MCF 10A (cell line): ENCODE measurements around the gene HAVCR2. TPM values are rescaled to one million over a fixed set of nuclear protein-coding genes. Genes with fewer than 3 reads are reported as not detected.

Experiments
- BruUV-seq: library from RNA; stranded (reverse); fragments of 400-500 nt; replicated peaks from 2 replicates; lab custom pipeline; 2021; lab: Mats Ljungman, UMichigan
- CTCF ChIA-PET: fragments of 300-600 bp; sonication (Branson Sonifier 250); formaldehyde crosslinking; extraction: SDS; loops from one replicate; lab custom pipeline; 2021; ENCODE audit warnings: antibody characterized with exemption, inconsistent platforms; lab: Yijun Ruan, JAX
- POLR2A ChIA-PET: fragments of 300-600, 350-650 bp; sonication (Branson Sonifier 250); formaldehyde crosslinking; extraction: SDS; loops from one replicate; lab custom pipeline; 2020; ENCODE audit warnings: antibody characterized with exemption, inconsistent platforms; lab: Yijun Ruan, JAX
- DNase-seq: peaks from one replicate; pipeline ENCODE4 v3.0.0-alpha.2; 2018; ENCODE audit not compliant: unreplicated experiment
- H3K27ac Mint-ChIP-seq: one replicate; pipeline ENCODE4 v1.8.0; 2022; ENCODE audit warnings: mild to moderate bottlenecking, low read depth, mixed read lengths; ENCODE audit not compliant: unreplicated experiment
- H3K27me3 Mint-ChIP-seq: one replicate; pipeline ENCODE4 v1.8.0; 2022; ENCODE audit warnings: mixed read lengths; ENCODE audit not compliant: insufficient read depth, unreplicated experiment
- H3K36me3 Mint-ChIP-seq: one replicate; pipeline ENCODE4 v1.8.0; 2022; ENCODE audit warnings: mild to moderate bottlenecking, moderate library complexity, mixed read lengths; ENCODE audit not compliant: insufficient read depth, unreplicated experiment
- H3K4me1 Mint-ChIP-seq: one replicate; pipeline ENCODE4 v1.8.0; 2022; ENCODE audit warnings: mixed read lengths; ENCODE audit not compliant: insufficient read depth, unreplicated experiment
- H3K4me3 Mint-ChIP-seq: one replicate; pipeline ENCODE4 v1.8.0; 2022; ENCODE audit warnings: mild to moderate bottlenecking, moderate library complexity, mixed read lengths; ENCODE audit not compliant: unreplicated experiment
- H3K9me3 Mint-ChIP-seq: one replicate; pipeline ENCODE4 v1.8.0; 2022; ENCODE audit warnings: mixed read lengths; ENCODE audit not compliant: unreplicated experiment
- CTCF ChIP-seq: fragments of 200-600 bp; IDR thresholded peaks from one replicate; pipeline ENCODE4 v1.8.0; 2022; ENCODE audit warnings: antibody characterized with exemption, mild to moderate bottlenecking; ENCODE audit not compliant: unreplicated experiment
- intact Hi-C: fragments of 100-400 bp; cut with micrococcal nuclease; formaldehyde crosslinking; loops from 2 replicates; pipeline ENCODE4 v1.14.1; 2022
- total RNA-seq: library from RNA; stranded (reverse); gene quantifications from 2 replicates; pipeline ENCODE4 v1.2.3, GENCODE V29; 2022

Gene HAVCR2
- total RNA-seq, 1 experiment from 2014 or later = not detected

GRCh38 chr5:157069949-157070348 lies 38.9 kb downstream of the HAVCR2 start:
- no peak for TF ChIP-seq CTCF
- Mint-ChIP-seq H3K27ac (no peak overlapping the region), H3K4me3 (no peak overlapping the region), H3K27me3 (no peaks in the 10 kb centered on the region), H3K9me3 (no peaks in the 10 kb centered on the region), H3K4me1 (peaks cover 11% of the 10 kb centered on the region), H3K36me3 (peaks cover 2% of the 10 kb centered on the region)
- no TSS peak for BruUV-seq
- ChIA-PET POLR2A (no interaction called here), CTCF (interaction anchor here (0.6 kb wide), 1 partner anchor 152 kb away, joined by 8 read pairs; no protein-coding TSS in a partner anchor)
- no peak for DNase-seq
- intact Hi-C loops = no loop called here

GRCh38 chr5:157068785-157069184 lies 40.1 kb downstream of the HAVCR2 start:
- no TSS peak for BruUV-seq
- intact Hi-C loops = no loop called here
- Mint-ChIP-seq H3K4me3 (no peak overlapping the region), H3K27ac (no peak overlapping the region), H3K9me3 (no peaks in the 10 kb centered on the region), H3K27me3 (no peaks in the 10 kb centered on the region), H3K36me3 (peaks cover 6% of the 10 kb centered on the region), H3K4me1 (peaks cover 11% of the 10 kb centered on the region)
- DNase-seq = no peak
- TF ChIP-seq CTCF = no peak
- CTCF ChIA-PET = no interaction called here
- POLR2A ChIA-PET = no interaction called here

GRCh38 chr5:157068339-157068738 lies 40.5 kb downstream of the HAVCR2 start:
- no peak for TF ChIP-seq CTCF
- Mint-ChIP-seq H3K9me3 (no peaks in the 10 kb centered on the region), H3K36me3 (peaks cover 6% of the 10 kb centered on the region), H3K27me3 (no peaks in the 10 kb centered on the region), H3K27ac (no peak overlapping the region), H3K4me1 (peaks cover 10% of the 10 kb centered on the region), H3K4me3 (no peak overlapping the region)
- BruUV-seq = no TSS peak
- intact Hi-C loops = no loop called here
- POLR2A ChIA-PET = no interaction called here
- CTCF ChIA-PET = no interaction called here
- no peak for DNase-seq

- H3K27ac Mint-ChIP-seq = no peak overlapping the region
- no TSS peak for BruUV-seq
These were observed 41.8 kb downstream of the HAVCR2 start for GRCh38 chr5:157067005-157067404.

More at GRCh38 chr5:157067005-157067404, 41.8 kb downstream of the HAVCR2 start:
- no peaks in the 10 kb centered on the region for H3K4me1 Mint-ChIP-seq
- H3K27me3 Mint-ChIP-seq = no peaks in the 10 kb centered on the region
- intact Hi-C loops = no loop called here
- ChIA-PET POLR2A (no interaction called here), CTCF (no interaction called here)
- no peak for TF ChIP-seq CTCF
- no peaks in the 10 kb centered on the region for H3K9me3 Mint-ChIP-seq
- no peak overlapping the region for H3K4me3 Mint-ChIP-seq
- peaks cover 6% of the 10 kb centered on the region for H3K36me3 Mint-ChIP-seq
- DNase-seq = no peak
